ENCODE measurements around the gene WDR86. TPM values are rescaled to one million over a fixed set of nuclear protein-coding genes. Genes with fewer than 3 reads are reported as not detected.

The WDR86 gene
- total and polyA plus RNA-seq, 2 of the 4 experiments (the other 2 are of a cell fraction), result not detected

- Histone ChIP-seq H4K91ac (ENCODE audit: insufficient read depth, low read depth, low read length) (peak overlapping the region; percentile 94), H2BK20ac (ENCODE audit: low read depth, low read length) (peak overlapping the region; percentile 61), H3K9me1 (ENCODE audit: insufficient read depth, low read length) (peaks cover 13% of the 10 kb centered on the region), H4K5ac (ENCODE audit: low read depth, low read length) (peak overlapping the region; percentile 83), H3K27me3 (ENCODE audit: control insufficient read depth, insufficient read depth, low read length) (peaks cover 2% of the 10 kb centered on the region; the same call in 1 of the 2 replicates), H3K9me3 (ENCODE audit: control insufficient read depth, insufficient read depth, low read length) (peaks cover 3% of the 10 kb centered on the region), H3K79me1 (ENCODE audit: low read depth in 1 of 2, low read length in 2 of 2) (no peaks in the 10 kb centered on the region; a peak in 1 of 4 replicates), H3K9ac (ENCODE audit: low read depth, low read length) (no peak overlapping the region), H3K36me3 (ENCODE audit: control insufficient read depth, insufficient read depth, low read length) (no peaks in the 10 kb centered on the region), H3K4me3 (ENCODE audit: insufficient read depth, low read depth, low read length) (no peak overlapping the region), H2BK5ac (ENCODE audit: low read depth, low read length, poor library complexity, severe bottlenecking) (peak overlapping the region; percentile 64), H3K27ac (ENCODE audit: insufficient read depth, low read length) (peak overlapping the region; percentile 79), H3K4me1 (ENCODE audit: control insufficient read depth, insufficient read depth, low read length) (peaks cover 39% of the 10 kb centered on the region), H2AK5ac (ENCODE audit: low read depth, low read length) (peak overlapping the region; percentile 93), H3K56ac (ENCODE audit: extremely low read depth, insufficient read depth, low read length) (no peak overlapping the region), H4K20me1 (ENCODE audit: insufficient read depth, low read length) (peaks cover 5% of the 10 kb centered on the region; the same call in 1 of the 2 replicates), H2AFZ (replicated peaks; ENCODE audit: low read length, poor library complexity) (peak overlapping the region; percentile 78), H2BK120ac (ENCODE audit: low read depth, low read length) (peak overlapping the region; percentile 95), H2BK15ac (ENCODE audit: low read depth, low read length) (peak overlapping the region; percentile 90; the same call in 2 of the 3 replicates), H4K8ac (ENCODE audit: low read depth in 2 of 2, low read length in 2 of 2) (peak overlapping the region; percentile 61 to 74), H3K23ac (ENCODE audit: low read depth, low read length) (0 out of 2 replicates have a peak overlapping the region, but pooled peaks have one; percentile 54), H3K14ac (replicated peaks; ENCODE audit: low read depth, low read length) (peak overlapping the region; percentile 69), H3K18ac (ENCODE audit: low read depth, low read length) (peak overlapping the region; percentile 72), H3K4ac (ENCODE audit: low read depth, low read length) (peak overlapping the region; percentile 92), H3K4me2 (ENCODE audit: low read depth, low read length) (peak overlapping the region; percentile 18), H2AK9ac (replicated peaks; ENCODE audit: low read depth, low read length, poor library complexity) (peak overlapping the region; percentile 86)
- CTCF ChIA-PET, result no interaction called here
- intact Hi-C loops (cut with micrococcal nuclease) (loop anchor here (5.0 kb wide), 1 partner anchor 60 kb away; no protein-coding TSS in a partner anchor), dilution Hi-C loops (cut with HindIII; ENCODE audit: low sequenced_read_pairs, unreplicated experiment) (no loop called here), in situ Hi-C loops (cut with MboI; ENCODE audit: low sequenced_read_pairs) (no loop called here)
- BruUV-seq (replicated peaks), result no TSS peak
- DNase-seq (no peak), ATAC-seq (ENCODE audit: low read depth) (peak; percentile 5)
- POLR2A ChIA-PET (ENCODE audit: unreplicated experiment), result no interaction called here
- TF ChIP-seq SMC3 (IDR thresholded peaks at IDR 0.05; ENCODE audit: low read depth, low read length), result no peak
- whole genome bisulfite sequencing, 2 experiments (ENCODE audit: extremely low coverage in 2 of 2, insufficient read length in 1 of 2), result 83% methylated on average over 8 of the region's 23 CpGs; no CpG with 5 or more reads in 1 of the 2 experiments
Measured at GRCh38 chr7:151426904-151427704, 17.3 kb upstream of the WDR86 start.
